NCI-H1436 (cell line): ENCODE measurements around the gene WDR82.

Experiments
- DNase-seq: peaks from one replicate; lab custom pipeline; 2025; lab: John Stamatoyannopoulos, UW

The WDR82 gene

GRCh38 chr3:52278510-52279069 lies at the start of gene WDR82:
TSS of gene WDR82 (minus strand) at chr3:52278649. CDS start at chr3:52278361, 288 bp downstream.
- DNase-seq: peak; percentile 82

GRCh38 chr3:52327486-52328290 lies 49.2 kb upstream of the WDR82 start:
- DNase-seq: no peak

- DNase-seq: no peak
Measured at GRCh38 chr3:52326976-52327375, 48.5 kb upstream of the WDR82 start.

- no peak for DNase-seq
Measured at GRCh38 chr3:52325686-52326085, 47.2 kb upstream of the WDR82 start.

GRCh38 chr3:52324676-52325075 lies 46.2 kb upstream of the WDR82 start:
- no peak for DNase-seq

- no peak for DNase-seq
Measured at GRCh38 chr3:52323526-52324295, 45.3 kb upstream of the WDR82 start.

- DNase-seq: no peak
Measured at GRCh38 chr3:52322466-52322865, 44.0 kb upstream of the WDR82 start.

- no peak for DNase-seq
Measured at GRCh38 chr3:52321481-52321880, 43.0 kb upstream of the WDR82 start.

GRCh38 chr3:52319921-52320595 lies 41.6 kb upstream of the WDR82 start:
- no peak for DNase-seq

GRCh38 chr3:52318186-52318816 lies 39.9 kb upstream of the WDR82 start:
- DNase-seq: no peak

- DNase-seq: peak; percentile 74
Measured at GRCh38 chr3:52317208-52318000, 39.0 kb upstream of the WDR82 start.

GRCh38 chr3:52315977-52316764 lies 37.7 kb upstream of the WDR82 start, which contains the start of gene DNAH1:
TSS of gene DNAH1 (plus strand) at chr3:52316319. CDS start at chr3:52322443, 6,124 bp downstream.
- no peak for DNase-seq

GRCh38 chr3:52315006-52315405 lies 36.6 kb upstream of the WDR82 start:
- no peak for DNase-seq

- no peak for DNase-seq
Measured at GRCh38 chr3:52314489-52314888, 36.0 kb upstream of the WDR82 start.

- DNase-seq: no peak
Measured at GRCh38 chr3:52313774-52314188, 35.3 kb upstream of the WDR82 start.

GRCh38 chr3:52313188-52313773 lies 34.8 kb upstream of the WDR82 start:
- no peak for DNase-seq

- DNase-seq: peak; percentile 34
Measured at GRCh38 chr3:52311576-52312119, 33.2 kb upstream of the WDR82 start.

GRCh38 chr3:52310861-52311575 lies 32.6 kb upstream of the WDR82 start:
- DNase-seq: no peak

- no peak for DNase-seq
Measured at GRCh38 chr3:52308308-52308707, 29.9 kb upstream of the WDR82 start.
